Stomach (tissue), 4 donors: ENCODE measurements around the gene KCNE5.

Experiments used
- POLR2A ChIP-seq, 4 donors: fragments of 450-650 bp; IDR thresholded peaks; one replicate each; pipeline ENCODE4 v1.6.1; 2016; ENCODE audit warnings: antibody characterized with exemption in 4 of 4, control low read depth in 2 of 4, mild to moderate bottlenecking in 1 of 4, moderate library complexity in 1 of 4
- POLR2AphosphoS5 ChIP-seq, 3 donors: sonication (generic); formaldehyde crosslinking; IDR thresholded peaks; one replicate each; pipeline ENCODE4 v1.6.1; 2016; ENCODE audit warnings: antibody characterized with exemption in 3 of 3
- TF ChIP-seq, protein P1 (sequence below), 7 experiments: fragments of 450-650 bp in 4 of 7; fragments of 200-600 bp in 3 of 7; sonication (generic) in 3 of 7; IDR thresholded peaks; one replicate each; pipeline ENCODE4 v1.5.1; 2016 to 2019; ENCODE audit warnings: antibody characterized with exemption in 7 of 7, control low read depth in 2 of 7, mild to moderate bottlenecking in 1 of 7

DNA sequence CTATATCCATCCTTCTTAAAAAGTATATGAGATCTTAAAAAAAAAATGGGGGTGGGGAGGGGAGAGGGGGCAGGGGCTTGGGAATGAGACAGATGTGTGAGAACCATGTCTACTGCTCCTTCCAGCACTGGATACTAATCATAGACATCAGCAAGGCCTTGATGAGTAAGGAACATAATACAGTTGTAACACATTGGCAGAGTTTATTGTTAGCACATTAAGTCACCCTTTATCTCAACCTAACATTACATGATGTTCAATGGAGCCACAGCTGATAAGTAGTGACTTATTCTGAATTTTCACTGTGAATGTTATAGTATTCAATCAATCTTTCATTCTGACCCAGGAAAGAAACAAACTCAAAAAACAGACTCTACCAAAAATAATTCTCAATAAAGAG is 47.3 kb upstream of the KCNE5 start:
- TF ChIP-seq POLR2A (IDR thresholded peaks at IDR 0.05) = no peak
- TF ChIP-seq, protein P1, sequence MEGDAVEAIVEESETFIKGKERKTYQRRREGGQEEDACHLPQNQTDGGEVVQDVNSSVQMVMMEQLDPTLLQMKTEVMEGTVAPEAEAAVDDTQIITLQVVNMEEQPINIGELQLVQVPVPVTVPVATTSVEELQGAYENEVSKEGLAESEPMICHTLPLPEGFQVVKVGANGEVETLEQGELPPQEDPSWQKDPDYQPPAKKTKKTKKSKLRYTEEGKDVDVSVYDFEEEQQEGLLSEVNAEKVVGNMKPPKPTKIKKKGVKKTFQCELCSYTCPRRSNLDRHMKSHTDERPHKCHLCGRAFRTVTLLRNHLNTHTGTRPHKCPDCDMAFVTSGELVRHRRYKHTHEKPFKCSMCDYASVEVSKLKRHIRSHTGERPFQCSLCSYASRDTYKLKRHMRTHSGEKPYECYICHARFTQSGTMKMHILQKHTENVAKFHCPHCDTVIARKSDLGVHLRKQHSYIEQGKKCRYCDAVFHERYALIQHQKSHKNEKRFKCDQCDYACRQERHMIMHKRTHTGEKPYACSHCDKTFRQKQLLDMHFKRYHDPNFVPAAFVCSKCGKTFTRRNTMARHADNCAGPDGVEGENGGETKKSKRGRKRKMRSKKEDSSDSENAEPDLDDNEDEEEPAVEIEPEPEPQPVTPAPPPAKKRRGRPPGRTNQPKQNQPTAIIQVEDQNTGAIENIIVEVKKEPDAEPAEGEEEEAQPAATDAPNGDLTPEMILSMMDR (IDR thresholded peaks at IDR 0.05) = no peak
- no peak for TF ChIP-seq POLR2AphosphoS5 (IDR thresholded peaks at IDR 0.05)
